H9 (cell line): ENCODE measurements around the gene TTN. TPM values are rescaled to one million over a fixed set of nuclear protein-coding genes. Genes with fewer than 3 reads are reported as not detected.

Experiments
- DNase-seq: peaks from one replicate; pipeline ENCODE4 v3.0.0-alpha.2; 2017
- H2AFZ ChIP-seq: one replicate; pipeline ENCODE4 v1.6.1; 2013; ENCODE audit warnings: mild to moderate bottlenecking, low read length, control low read depth, moderate library complexity
- H2AK5ac ChIP-seq: 2 replicates; pipeline ENCODE4 v1.6.1; 2013; ENCODE audit warnings: low read length, control low read depth, mixed read lengths; ENCODE audit not compliant: insufficient read length
- H2BK120ac ChIP-seq: one replicate; pipeline ENCODE4 v1.6.1; 2013; ENCODE audit warnings: low read depth, mild to moderate bottlenecking, low read length, control low read depth, inconsistent platforms; ENCODE audit not compliant: poor library complexity, severe bottlenecking
- H2BK12ac ChIP-seq: 2 replicates; pipeline ENCODE4 v1.6.1; 2013; ENCODE audit warnings: low read length, control low read depth, mixed read lengths, low read depth; ENCODE audit not compliant: insufficient read length
- H2BK15ac ChIP-seq: 2 replicates; pipeline ENCODE4 v1.6.1; 2013; ENCODE audit warnings: low read depth, low read length, control low read depth
- H2BK20ac ChIP-seq: one replicate; pipeline ENCODE4 v1.6.1; 2013; ENCODE audit warnings: low read depth, mild to moderate bottlenecking, low read length, control low read depth, inconsistent platforms; ENCODE audit not compliant: poor library complexity, severe bottlenecking
- H2BK5ac ChIP-seq: 2 replicates; pipeline ENCODE4 v1.6.1; 2013; ENCODE audit warnings: low read length, control low read depth, mixed read lengths; ENCODE audit not compliant: insufficient read length
- H3K14ac ChIP-seq: 2 replicates; pipeline ENCODE4 v1.6.1; 2013; ENCODE audit warnings: low read length, control low read depth; ENCODE audit not compliant: insufficient read depth
- H3K18ac ChIP-seq: 2 replicates; pipeline ENCODE4 v1.6.1; 2013; ENCODE audit warnings: low read depth, mild to moderate bottlenecking, mixed read lengths, low read length, control low read depth; ENCODE audit not compliant: insufficient read length
- H3K23ac ChIP-seq: 2 replicates; pipeline ENCODE4 v1.6.1; 2013; ENCODE audit warnings: low read length, control low read depth, mixed read lengths, low read depth; ENCODE audit not compliant: insufficient read length
- H3K23me2 ChIP-seq: 2 replicates; pipeline ENCODE4 v1.6.1; 2013; ENCODE audit warnings: low read depth, mild to moderate bottlenecking, mixed read lengths, low read length, control low read depth; ENCODE audit not compliant: insufficient read length, poor library complexity, severe bottlenecking
- H3K27ac ChIP-seq: 2 replicates; pipeline ENCODE4 v1.5.1; 2013; ENCODE audit warnings: low read length, control low read depth, mixed read lengths, low read depth; ENCODE audit not compliant: insufficient read length
- H3K27me3 ChIP-seq: 2 replicates; pipeline ENCODE4 v1.6.1; 2013; ENCODE audit warnings: low read length, control low read depth, inconsistent platforms; ENCODE audit not compliant: insufficient read depth
- H3K4ac ChIP-seq: 2 replicates; pipeline ENCODE4 v1.6.1; 2013; ENCODE audit warnings: low read depth, mild to moderate bottlenecking, control low read depth, inconsistent platforms, low read length, moderate library complexity
- H3K4me1 ChIP-seq: 2 replicates; pipeline ENCODE4 v1.6.1; 2013; ENCODE audit warnings: low read length, control low read depth, inconsistent platforms; ENCODE audit not compliant: insufficient read depth
- H3K4me2 ChIP-seq: 2 replicates; pipeline ENCODE4 v1.6.1; 2013; ENCODE audit warnings: low read length, control low read depth, mixed read lengths; ENCODE audit not compliant: insufficient read length, insufficient read depth
- H3K56ac ChIP-seq: 2 replicates; pipeline ENCODE4 v1.6.1; 2013; ENCODE audit warnings: low read depth, mild to moderate bottlenecking, mixed read lengths, low read length, control low read depth; ENCODE audit not compliant: insufficient read length
- H3K79me1 ChIP-seq: 2 replicates; pipeline ENCODE4 v1.6.1; 2013; ENCODE audit warnings: low read depth, mild to moderate bottlenecking, moderate library complexity, low read length, control low read depth, inconsistent platforms; ENCODE audit not compliant: insufficient read depth, poor library complexity, severe bottlenecking
- H3K79me2 ChIP-seq: 2 replicates; pipeline ENCODE4 v1.6.1; 2013; ENCODE audit warnings: low read length, control low read depth, inconsistent platforms; ENCODE audit not compliant: insufficient read depth
- H3K9ac ChIP-seq: 2 replicates; pipeline ENCODE4 v1.6.1; 2013; ENCODE audit warnings: low read length, control low read depth, mixed read lengths; ENCODE audit not compliant: insufficient read length; ENCODE audit errors: extremely low read depth
- H3K9me3 ChIP-seq: one replicate; pipeline ENCODE4 v1.6.1; 2013; ENCODE audit warnings: low read depth, low read length, inconsistent platforms; ENCODE audit not compliant: control insufficient read depth
- H3T11ph ChIP-seq: one replicate; pipeline ENCODE4 v1.6.1; 2013; ENCODE audit warnings: mild to moderate bottlenecking, low read length, control low read depth, inconsistent platforms
- H4K20me1 ChIP-seq: one replicate; pipeline ENCODE4 v1.6.1; 2013; ENCODE audit not compliant: control insufficient read depth, insufficient read length, insufficient read depth
- H4K5ac ChIP-seq: 2 replicates; pipeline ENCODE4 v1.6.1; 2013; ENCODE audit warnings: low read depth, mild to moderate bottlenecking, mixed read lengths, low read length, control low read depth; ENCODE audit not compliant: insufficient read length
- H4K8ac ChIP-seq: replicated peaks from 2 replicates; pipeline ENCODE4 v1.6.1; 2013; ENCODE audit warnings: low read length, control low read depth, mixed read lengths, low read depth; ENCODE audit not compliant: insufficient read length
- H4K91ac ChIP-seq: 2 replicates; pipeline ENCODE4 v1.6.1; 2013; ENCODE audit warnings: low read depth, mild to moderate bottlenecking, moderate library complexity, mixed read lengths, low read length, control low read depth; ENCODE audit not compliant: insufficient read length
- H3K27ac Mint-ChIP-seq, 3 experiments: 2 replicates in 2 of 3; 3 replicates in 1 of 3; pipeline ENCODE4 v1.8.0; 2020 to 2021; ENCODE audit warnings: mixed read lengths in 3 of 3, mild to moderate bottlenecking in 1 of 3, moderate library complexity in 1 of 3
- H3K27me3 Mint-ChIP-seq: 2 replicates; pipeline ENCODE4 v1.8.0; 2021; ENCODE audit warnings: low read depth, mild to moderate bottlenecking, moderate library complexity, mixed read lengths
- H3K36me3 Mint-ChIP-seq, 3 experiments: 2 replicates in 2 of 3; 3 replicates in 1 of 3; pipeline ENCODE4 v1.8.0; 2020 to 2021; ENCODE audit warnings: low read depth in 3 of 3, mixed read lengths in 3 of 3; ENCODE audit not compliant: insufficient read depth in 1 of 3
- H3K4me1 Mint-ChIP-seq, 2 experiments: 2 replicates each; pipeline ENCODE4 v1.8.0; 2020; ENCODE audit warnings: mixed read lengths in 2 of 2
- H3K4me3 Mint-ChIP-seq, 2 experiments: 2 replicates in 1 of 2; 3 replicates in 1 of 2; pipeline ENCODE4 v1.8.0; 2020 to 2021; ENCODE audit warnings: mild to moderate bottlenecking in 2 of 2, mixed read lengths in 2 of 2, moderate library complexity in 1 of 2
- H3K9me3 Mint-ChIP-seq, 2 experiments: 2 replicates in 1 of 2; 3 replicates in 1 of 2; pipeline ENCODE4 v1.8.0; 2020; ENCODE audit warnings: mild to moderate bottlenecking in 2 of 2, mixed read lengths in 2 of 2, moderate library complexity in 1 of 2
- WGBS: extraction: QIAGEN DNeasy Blood & Tissue Kit; methylation state at CpG from one replicate; pipeline ENCODE4 v1.1.7; 2013; ENCODE audit warnings: missing lambda C conversion rate, low lambda C conversion rate, mixed read lengths; ENCODE audit not compliant: insufficient read length; ENCODE audit errors: extremely low coverage; 5-methylcytosine and 5-hydroxymethylcytosine counted together
- total RNA-seq: library from RNA; stranded (reverse); gene quantifications from 2 replicates; pipeline ENCODE4 v1.2.1, GENCODE V29; 2021
- TF ChIP-seq, protein P1 (sequence below): fragments of 200-600 bp; sonication (generic); conservative IDR thresholded peaks from 3 replicates; pipeline ENCODE4 v1.8.0; 2021; ENCODE audit warnings: antibody characterized with exemption, mild to moderate bottlenecking

The TTN gene
- total RNA-seq, 1 experiment from 2014 or later, result 0.70 TPM

DNA sequence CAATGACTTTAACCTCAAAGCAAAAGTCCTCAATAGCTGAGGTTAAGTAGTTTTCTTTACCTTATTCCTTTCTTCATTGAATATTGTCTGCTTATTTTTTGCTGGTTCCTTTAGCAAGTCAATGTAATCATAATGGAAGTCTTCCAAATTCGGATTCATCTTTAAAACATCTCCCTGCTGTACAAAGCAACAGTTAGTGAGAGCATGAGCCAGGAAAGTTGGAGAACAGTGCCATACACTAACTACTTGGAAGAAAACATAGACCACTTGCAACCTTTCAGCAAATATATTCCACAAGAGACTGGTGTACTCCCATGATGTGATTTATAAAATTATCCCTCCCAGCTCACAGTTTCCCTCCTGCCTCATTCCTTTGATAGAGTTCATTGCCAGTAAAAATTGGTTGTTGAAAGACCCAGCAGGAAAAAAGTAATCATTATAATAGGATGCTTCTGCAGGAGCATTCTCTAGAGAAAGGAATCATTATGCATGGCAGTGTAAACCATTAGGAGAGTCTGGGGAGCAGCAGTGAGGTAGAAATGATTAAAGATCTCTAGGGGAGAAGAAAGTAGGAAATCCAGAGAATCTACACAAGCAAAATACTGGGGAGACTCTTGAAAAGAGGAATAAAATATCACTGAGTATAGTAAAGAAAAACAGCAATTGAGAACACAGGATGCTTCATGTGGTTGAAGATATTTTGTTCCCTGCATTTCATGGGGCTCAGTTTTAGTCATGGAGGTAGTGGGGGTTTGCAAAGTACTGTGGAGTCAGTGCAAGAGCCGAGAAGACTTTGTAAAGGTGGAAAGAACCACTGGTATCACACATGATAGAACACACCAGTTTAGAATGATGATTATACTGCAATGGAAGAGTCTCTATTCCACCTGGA lies 38.6 kb upstream of the TTN start:
- Histone ChIP-seq H3K4me2 (peak overlapping the region; percentile 3), H3K9me3 (no peaks in the 10 kb centered on the region), H3T11ph (no peak overlapping the region), H3K27me3 (no peaks in the 10 kb centered on the region), H3K27ac (no peak overlapping the region), H3K14ac (no peak overlapping the region), H3K23me2 (no peaks in the 10 kb centered on the region), H2AK5ac (no peak overlapping the region), H2AFZ (no peak overlapping the region), H4K20me1 (no peaks in the 10 kb centered on the region), H3K4me1 (peaks cover 8% of the 10 kb centered on the region), H2BK5ac (no peak overlapping the region), H3K9ac (no peak overlapping the region), H4K8ac (no peak overlapping the region), H3K56ac (no peak overlapping the region), H2BK20ac (no peak overlapping the region), H2BK120ac (no peak overlapping the region), H3K18ac (no peak overlapping the region), H4K91ac (no peak overlapping the region), H3K79me1 (no peaks in the 10 kb centered on the region), H3K79me2 (no peaks in the 10 kb centered on the region), H3K4ac (no peak overlapping the region), H3K23ac (no peak overlapping the region), H2BK15ac (no peak overlapping the region), H2BK12ac (no peak overlapping the region), H4K5ac (no peak overlapping the region)
- Mint-ChIP-seq H3K27ac (peak overlapping the region; percentile 0 to 71 (median 58); a peak in 5 of 7 replicates), H3K4me3 (peak overlapping the region in 1 of 2 experiments; percentile 3; a peak in 1 of 5 replicates), H3K27me3 (no peaks in the 10 kb centered on the region), H3K9me3 (peaks cover 2 to 11% of the 10 kb centered on the region in 2 experiments; a peak in 4 of 5 replicates), H3K36me3 (peaks cover 0 to 11% (median 9%) of the 10 kb centered on the region in 3 experiments; a peak in 3 of 7 replicates), H3K4me1 (peaks cover 26 to 28% of the 10 kb centered on the region in 2 experiments)
- WGBS, result no CpG with 5 or more reads among the region's 2 CpGs
- DNase-seq, result no peak
- TF ChIP-seq, protein P1, sequence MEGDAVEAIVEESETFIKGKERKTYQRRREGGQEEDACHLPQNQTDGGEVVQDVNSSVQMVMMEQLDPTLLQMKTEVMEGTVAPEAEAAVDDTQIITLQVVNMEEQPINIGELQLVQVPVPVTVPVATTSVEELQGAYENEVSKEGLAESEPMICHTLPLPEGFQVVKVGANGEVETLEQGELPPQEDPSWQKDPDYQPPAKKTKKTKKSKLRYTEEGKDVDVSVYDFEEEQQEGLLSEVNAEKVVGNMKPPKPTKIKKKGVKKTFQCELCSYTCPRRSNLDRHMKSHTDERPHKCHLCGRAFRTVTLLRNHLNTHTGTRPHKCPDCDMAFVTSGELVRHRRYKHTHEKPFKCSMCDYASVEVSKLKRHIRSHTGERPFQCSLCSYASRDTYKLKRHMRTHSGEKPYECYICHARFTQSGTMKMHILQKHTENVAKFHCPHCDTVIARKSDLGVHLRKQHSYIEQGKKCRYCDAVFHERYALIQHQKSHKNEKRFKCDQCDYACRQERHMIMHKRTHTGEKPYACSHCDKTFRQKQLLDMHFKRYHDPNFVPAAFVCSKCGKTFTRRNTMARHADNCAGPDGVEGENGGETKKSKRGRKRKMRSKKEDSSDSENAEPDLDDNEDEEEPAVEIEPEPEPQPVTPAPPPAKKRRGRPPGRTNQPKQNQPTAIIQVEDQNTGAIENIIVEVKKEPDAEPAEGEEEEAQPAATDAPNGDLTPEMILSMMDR, result no peak
